Vagina (tissue), 2 donors: Measurements from ENCODE around the gene NOP53.
A peak's percentile ranks its signal among the peaks of the same experiment; 100 is the strongest.

Source experiments
- CTCF ChIP-seq, 3 experiments: fragments of 450-650 bp in 2 of 3; fragments of 200-600 bp in 1 of 3; sonication (generic) in 1 of 3; IDR thresholded peaks; one replicate each; pipeline ENCODE4 v1.5.1; 2017 to 2019; ENCODE audit warnings: antibody characterized with exemption in 3 of 3, mild to moderate bottlenecking in 2 of 3, moderate library complexity in 2 of 3
- POLR2A ChIP-seq, 2 donors: fragments of 450-650 bp; IDR thresholded peaks; one replicate each; pipeline ENCODE4 v1.6.1; 2017; ENCODE audit warnings: antibody characterized with exemption in 2 of 2, mild to moderate bottlenecking in 2 of 2, moderate library complexity in 2 of 2

GRCh38 chr19:47778049-47778953 is 33.0 kb downstream of the NOP53 start, which contains the start of gene SELENOW:
- TF ChIP-seq CTCF (IDR thresholded peaks at IDR 0.05) (no peak), POLR2A (IDR thresholded peaks at IDR 0.05) (peak in 1 of 2 donors; percentile 95)
